Esophagus squamous epithelium (tissue), 5 donors: ENCODE results near the gene BASP1. TPM values are rescaled to one million over a fixed set of nuclear protein-coding genes. Genes with fewer than 3 reads are reported as not detected.
A peak's percentile ranks its signal among the peaks of the same experiment; 100 is the strongest.

Experiments used
- DNase-seq: peaks from one replicate; lab custom pipeline; 2025; lab: John Stamatoyannopoulos, UW
- H3K27ac ChIP-seq, 4 donors: fragments of 200-600 bp; sonication (generic); one replicate each; pipeline ENCODE4 v1.5.1; 2016 to 2019; ENCODE audit warnings: mild to moderate bottlenecking in 1 of 4
- H3K27me3 ChIP-seq, 4 donors: fragments of 200-600 bp; sonication (generic); 1 replicate in 3 of 4; 2 replicates in 1 of 4; pipeline versions ENCODE4 v1.5.1 to v1.6.0; 2017 to 2021; ENCODE audit warnings: antibody characterized with exemption in 1 of 4
- H3K36me3 ChIP-seq, 3 donors: fragments of 200-600 bp; sonication (generic); one replicate each; pipeline ENCODE4 v1.5.1; 2016 to 2019
- H3K4me1 ChIP-seq, 3 donors: fragments of 200-600 bp; sonication (generic); one replicate each; pipeline ENCODE4 v1.5.1; 2017 to 2019
- H3K4me3 ChIP-seq, 4 donors: fragments of 200-600 bp; sonication (generic); 1 replicate in 3 of 4; 2 replicates in 1 of 4; pipeline ENCODE4 v1.5.1; 2016 to 2019; ENCODE audit warnings: mild to moderate bottlenecking in 2 of 4, moderate library complexity in 1 of 4
- H3K9me3 ChIP-seq, 3 donors: fragments of 200-600 bp; sonication (generic); one replicate each; pipeline ENCODE4 v1.5.1; 2016 to 2019
- POLR2A ChIP-seq, 4 donors: fragments of 450-650 bp; IDR thresholded peaks; one replicate each; pipeline ENCODE4 v1.6.1; 2017; ENCODE audit warnings: antibody characterized with exemption in 4 of 4, mild to moderate bottlenecking in 4 of 4, moderate library complexity in 3 of 4
- WGBS, 2 donors: methylation state at CpG; one replicate each; pipeline ENCODE4 v1.1.5; 2018; 5-methylcytosine and 5-hydroxymethylcytosine counted together
- intact Hi-C: fragments of 100-400 bp; cut with DNase I; formaldehyde crosslinking; loops from one replicate; pipeline ENCODE4 v1.15.0; 2022
- total RNA-seq, 4 donors: library from RNA; depleted of rRNA; stranded (reverse); fragments of >200 nt; gene quantifications; one replicate each; pipeline ENCODE4 v1.1.0, GENCODE V29; 2016
- TF ChIP-seq, protein P1 (sequence below), 6 experiments: fragments of 450-650 bp in 4 of 6; fragments of 200-600 bp in 2 of 6; sonication (generic) in 2 of 6; IDR thresholded peaks; one replicate each; pipeline ENCODE4 v1.5.1; 2016 to 2019; ENCODE audit warnings: antibody characterized with exemption in 6 of 6, mild to moderate bottlenecking in 4 of 6, moderate library complexity in 4 of 6
- donor health status: DM: yes; HTN: yes; CAD: no.

BASP1 gene
- total RNA-seq, 4 donors from 2014 or later: 5.2 to 16.7 (median 13.6) TPM

GRCh38 chr5:17186256-17186655 lies 31.2 kb upstream of the BASP1 start:
- H3K4me3 ChIP-seq: no peak overlapping the region
- WGBS, 2 donors: 83 to 100% methylated on average over 2 to 3 of the region's 4 CpGs
- H3K27me3 ChIP-seq: no peaks in the 10 kb centered on the region
- no peaks in the 10 kb centered on the region for H3K36me3 ChIP-seq
- H3K9me3 ChIP-seq: no peaks in the 10 kb centered on the region
- intact Hi-C loops: loop anchor here (5.0 kb wide), 1 partner anchor 394 kb away; no protein-coding TSS in a partner anchor
- no peak for DNase-seq
- H3K27ac ChIP-seq: peak overlapping the region in 2 of 4 donors; percentile 29 to 65
- no peak for TF ChIP-seq POLR2A (IDR thresholded peaks at IDR 0.05)
- TF ChIP-seq, protein P1, sequence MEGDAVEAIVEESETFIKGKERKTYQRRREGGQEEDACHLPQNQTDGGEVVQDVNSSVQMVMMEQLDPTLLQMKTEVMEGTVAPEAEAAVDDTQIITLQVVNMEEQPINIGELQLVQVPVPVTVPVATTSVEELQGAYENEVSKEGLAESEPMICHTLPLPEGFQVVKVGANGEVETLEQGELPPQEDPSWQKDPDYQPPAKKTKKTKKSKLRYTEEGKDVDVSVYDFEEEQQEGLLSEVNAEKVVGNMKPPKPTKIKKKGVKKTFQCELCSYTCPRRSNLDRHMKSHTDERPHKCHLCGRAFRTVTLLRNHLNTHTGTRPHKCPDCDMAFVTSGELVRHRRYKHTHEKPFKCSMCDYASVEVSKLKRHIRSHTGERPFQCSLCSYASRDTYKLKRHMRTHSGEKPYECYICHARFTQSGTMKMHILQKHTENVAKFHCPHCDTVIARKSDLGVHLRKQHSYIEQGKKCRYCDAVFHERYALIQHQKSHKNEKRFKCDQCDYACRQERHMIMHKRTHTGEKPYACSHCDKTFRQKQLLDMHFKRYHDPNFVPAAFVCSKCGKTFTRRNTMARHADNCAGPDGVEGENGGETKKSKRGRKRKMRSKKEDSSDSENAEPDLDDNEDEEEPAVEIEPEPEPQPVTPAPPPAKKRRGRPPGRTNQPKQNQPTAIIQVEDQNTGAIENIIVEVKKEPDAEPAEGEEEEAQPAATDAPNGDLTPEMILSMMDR (IDR thresholded peaks at IDR 0.05): no peak
- peaks cover 0 to 46% (median 6%) of the 10 kb centered on the region in 3 donors for H3K4me1 ChIP-seq

DNA sequence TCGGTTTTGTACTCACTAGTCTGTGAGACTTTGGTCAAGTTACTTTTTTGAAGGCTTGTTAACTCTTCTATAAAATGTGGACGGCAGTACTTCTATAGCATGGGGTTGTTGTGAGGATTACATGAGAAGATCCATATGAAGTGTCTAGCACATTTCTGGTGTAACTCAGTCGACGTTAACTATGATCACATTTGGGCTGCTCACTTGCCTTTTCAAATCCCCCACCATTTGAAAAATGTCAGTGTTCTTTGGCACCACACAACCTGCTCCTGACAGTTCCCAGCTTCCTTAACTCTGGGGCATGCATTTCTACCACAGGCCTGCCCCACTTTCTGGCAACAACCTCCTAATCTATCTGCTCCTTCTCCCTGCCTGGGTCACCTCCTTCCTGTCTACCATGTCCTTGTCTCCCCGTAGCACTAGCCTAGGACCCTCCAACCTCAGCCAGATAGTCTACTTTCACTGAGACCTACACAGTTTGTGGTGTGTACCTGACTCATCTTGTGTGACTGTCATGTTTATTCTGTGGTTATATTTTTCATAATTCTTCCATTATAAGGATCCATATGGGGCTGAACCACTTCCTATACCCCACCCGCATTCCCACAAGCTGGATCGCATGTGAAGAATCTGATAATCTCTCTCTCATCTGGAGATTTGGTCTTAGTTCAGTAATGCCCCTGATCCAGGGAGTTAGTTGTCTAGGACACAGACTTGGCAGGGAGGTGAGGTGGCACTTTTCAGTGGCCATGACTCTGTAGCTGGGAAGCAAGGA lies 30.2 kb upstream of the BASP1 start:
- Histone ChIP-seq H3K4me1 (peaks cover 0 to 47% (median 6%) of the 10 kb centered on the region in 3 donors), H3K27ac (no peak overlapping the region), H3K27me3 (no peaks in the 10 kb centered on the region), H3K36me3 (no peaks in the 10 kb centered on the region), H3K9me3 (no peaks in the 10 kb centered on the region), H3K4me3 (no peak overlapping the region)
- DNase-seq: no peak
- intact Hi-C loops: loop anchor here (5.0 kb wide), 1 partner anchor 395 kb away; no protein-coding TSS in a partner anchor
- WGBS, 2 donors: 81 to 85% methylated on average over 7 of the region's 7 CpGs
- TF ChIP-seq POLR2A (IDR thresholded peaks at IDR 0.05): no peak
- TF ChIP-seq, protein P1 (IDR thresholded peaks at IDR 0.05): no peak

DNA sequence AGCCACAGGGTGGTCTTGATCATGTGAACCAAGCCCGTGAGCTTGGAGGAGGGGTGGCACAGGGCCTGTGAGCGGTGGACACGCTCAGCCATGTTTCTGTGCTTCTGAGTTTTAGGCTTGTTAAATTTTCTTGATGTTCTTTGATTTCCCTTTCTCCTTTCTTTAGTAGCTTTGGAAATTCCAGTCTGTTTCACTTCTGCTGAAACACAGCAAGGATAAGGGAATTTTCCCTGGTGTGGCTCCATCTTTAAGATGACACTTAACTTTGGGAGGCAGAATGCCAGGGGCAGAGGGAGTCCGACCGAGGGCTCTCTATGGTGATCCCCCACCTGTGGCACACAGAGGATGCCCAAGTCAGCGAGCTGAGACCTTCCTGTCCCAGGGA lies 29.7 kb upstream of the BASP1 start:
- Histone ChIP-seq H3K27me3 (no peaks in the 10 kb centered on the region), H3K4me3 (no peak overlapping the region), H3K27ac (no peak overlapping the region), H3K9me3 (no peaks in the 10 kb centered on the region), H3K36me3 (no peaks in the 10 kb centered on the region), H3K4me1 (peaks cover 0 to 47% (median 6%) of the 10 kb centered on the region in 3 donors)
- WGBS, 2 donors: 90 to 95% methylated on average over 6 of the region's 6 CpGs
- intact Hi-C loops: loop anchor here (5.0 kb wide), 1 partner anchor 395 kb away; no protein-coding TSS in a partner anchor
- DNase-seq: no peak
- TF ChIP-seq, protein P1 (IDR thresholded peaks at IDR 0.05): no peak
- no peak for TF ChIP-seq POLR2A (IDR thresholded peaks at IDR 0.05)

DNA sequence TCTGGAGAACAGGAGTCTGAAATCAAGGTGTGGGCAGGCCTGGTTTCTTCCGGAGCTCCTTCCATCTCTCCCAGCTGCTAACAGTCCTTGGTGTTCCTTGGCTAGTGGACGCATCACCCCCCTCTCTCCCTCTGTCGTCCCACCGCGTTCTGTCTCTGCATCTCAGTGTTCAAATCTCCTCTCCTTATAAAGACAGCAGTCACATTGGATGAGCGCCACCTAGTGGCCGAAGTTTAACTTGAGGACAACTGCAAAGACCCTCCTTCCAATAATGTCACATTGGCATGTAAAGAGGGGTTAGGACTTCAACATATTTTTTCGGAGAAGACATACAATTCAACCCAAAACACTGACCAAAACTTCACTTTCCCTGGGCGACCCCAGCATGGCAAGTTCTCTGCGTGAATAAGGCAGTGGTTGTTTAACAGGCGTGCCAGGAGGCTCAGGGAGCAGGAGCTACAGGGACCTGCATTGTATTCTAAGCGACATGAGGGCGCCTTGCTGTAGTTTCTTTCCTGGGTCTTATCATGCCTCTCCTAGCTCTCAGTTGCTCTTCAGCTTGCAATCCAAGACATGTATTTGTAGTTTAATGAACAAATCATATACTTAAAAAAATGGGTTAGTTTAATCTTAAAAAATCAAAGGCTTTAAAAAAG lies 27.9 kb upstream of the BASP1 start:
- no peaks in the 10 kb centered on the region for H3K36me3 ChIP-seq
- 23 to 27% methylated on average over 13 of the region's 13 CpGs for whole genome bisulfite sequencing, 2 donors
- no peak for TF ChIP-seq POLR2A (IDR thresholded peaks at IDR 0.05)
- TF ChIP-seq, protein P1 (IDR thresholded peaks at IDR 0.05): peak; percentile 66 to 84 (median 70)
- DNase-seq: no peak
- H3K4me3 ChIP-seq: no peak overlapping the region
- H3K27me3 ChIP-seq: peaks cover 0 to 5% (median 0%) of the 10 kb centered on the region in 4 donors
- no peaks in the 10 kb centered on the region for H3K9me3 ChIP-seq
- peak overlapping the region in 1 of 4 donors; percentile 36 for H3K27ac ChIP-seq
- peaks cover 0 to 46% (median 6%) of the 10 kb centered on the region in 3 donors for H3K4me1 ChIP-seq
- intact Hi-C loops: loop anchor here (5.0 kb wide), 1 partner anchor 397 kb away; no protein-coding TSS in a partner anchor
